Spleen (tissue), 11 donors: Measurements from ENCODE around the gene TRIM66. TPM values are rescaled to one million over a fixed set of nuclear protein-coding genes. Genes with fewer than 3 reads are reported as not detected.

Experiments
- DNase-seq: peaks from one replicate; pipeline ENCODE4 v3.0.0-alpha.2; 2020
- H3K27ac ChIP-seq, 8 donors: fragments of 200-600 bp; sonication (generic) in 7 of 8; 1 replicate in 4 of 8; 2 replicates in 4 of 8; pipeline versions ENCODE4 v1.5.0 to v1.8.0; 2016 to 2021; ENCODE audit warnings: inconsistent platforms in 4 of 8, mild to moderate bottlenecking in 4 of 8, moderate library complexity in 1 of 8
- H3K27me3 ChIP-seq, 7 donors: fragments of 200-600 bp; sonication (generic) in 6 of 7; replicated peaks in 1 of 7; 1 replicate in 4 of 7; 2 replicates in 3 of 7; pipeline versions ENCODE4 v1.5.0 to v1.8.0; 2016 to 2021; ENCODE audit warnings: inconsistent platforms in 3 of 7, mild to moderate bottlenecking in 1 of 7
- H3K36me3 ChIP-seq, 6 donors: fragments of 200-600 bp; sonication (generic) in 5 of 6; 1 replicate in 4 of 6; 2 replicates in 2 of 6; pipeline versions ENCODE4 v1.5.0 to v1.8.0; 2016 to 2021; ENCODE audit warnings: inconsistent platforms in 2 of 6
- H3K4me1 ChIP-seq, 6 donors: fragments of 200-600 bp; sonication (generic) in 5 of 6; 1 replicate in 3 of 6; 2 replicates in 3 of 6; pipeline versions ENCODE4 v1.5.0 to v1.8.0; 2016 to 2021; ENCODE audit warnings: inconsistent platforms in 3 of 6
- H3K4me3 ChIP-seq, 8 donors: fragments of 200-600 bp; sonication (generic) in 7 of 8; 1 replicate in 4 of 8; 2 replicates in 4 of 8; pipeline versions ENCODE4 v1.5.0 to v1.8.0; 2016 to 2021; ENCODE audit warnings: inconsistent platforms in 4 of 8, mild to moderate bottlenecking in 4 of 8, moderate library complexity in 2 of 8
- H3K9me3 ChIP-seq, 8 donors: fragments of 200-600 bp; sonication (generic) in 7 of 8; 1 replicate in 4 of 8; 2 replicates in 4 of 8; pipeline versions ENCODE4 v1.5.0 to v1.8.0; 2016 to 2021; ENCODE audit warnings: inconsistent platforms in 4 of 8
- CTCF ChIP-seq, 11 experiments: fragments of 200-600 bp in 7 of 11; fragments of 450-650 bp in 4 of 11; sonication (generic) in 4 of 11; IDR thresholded peaks in 8 of 11; conservative IDR thresholded peaks in 3 of 11; 1 replicate in 7 of 11; 2 replicates in 4 of 11; pipeline versions ENCODE4 v1.4.0 to v1.8.0; 2016 to 2021; ENCODE audit warnings: antibody characterized with exemption in 11 of 11, inconsistent platforms in 4 of 11, mild to moderate bottlenecking in 1 of 11
- POLR2A ChIP-seq, 3 donors: fragments of 450-650 bp; IDR thresholded peaks; one replicate each; pipeline ENCODE4 v1.5.1; 2017; ENCODE audit warnings: antibody characterized with exemption in 3 of 3, mild to moderate bottlenecking in 1 of 3
- POLR2AphosphoS5 ChIP-seq, 3 donors: sonication (generic); formaldehyde crosslinking; IDR thresholded peaks; one replicate each; pipeline ENCODE4 v1.5.1; 2017; ENCODE audit warnings: antibody characterized with exemption in 3 of 3
- WGBS, 5 donors: extraction: QIAGEN DNeasy Blood & Tissue Kit in 3 of 5; methylation state at CpG; one replicate each; pipeline versions ENCODE4 v1.1.5 to v1.1.7; 2013 to 2018; 5-methylcytosine and 5-hydroxymethylcytosine counted together
- intact Hi-C: fragments of 100-400 bp; cut with DNase I; formaldehyde crosslinking; loops from one replicate; pipeline ENCODE4 v1.15.0; 2023; ENCODE audit warnings: low total_unique reads
- polyA plus RNA-seq, 3 donors: library from polyadenylated mRNA; stranded (reverse); fragments of 200-250 nt; gene quantifications; one replicate each; pipeline ENCODE4 v1.2.1, GENCODE V29; 2013
- total RNA-seq, 7 donors: library from RNA; depleted of rRNA in 3 of 7; stranded (reverse); fragments of >200 nt in 3 of 7; fragmentation: NEBNext Ultra II Directional in 4 of 7; extraction: Animal tissue kit (Norgen Biotek cat#: 25700) in 4 of 7; gene quantifications; one replicate each; pipeline versions ENCODE4 v1.1.0 to v1.2.1, GENCODE V29; 2016 to 2021
- donor health status: healthy with polysubstance abuse.
- donor health status: DM: no; HTN: no; CAD: no; lungs with moderate emphysema.
- donor health status: DM: no; HTN: no; CAD: no.
- donor health status: Bipolar disorder and iron deficiency.
- donor health status: healthy.
- donor health status: DM: no; HTN: no; CAD: no.
- donor health status: DM: yes; HTN: yes; CAD: no.

Gene TRIM66
- total and polyA plus RNA-seq, 10 donors = 0.86 to 22.8 (median 10.3) TPM

DNA sequence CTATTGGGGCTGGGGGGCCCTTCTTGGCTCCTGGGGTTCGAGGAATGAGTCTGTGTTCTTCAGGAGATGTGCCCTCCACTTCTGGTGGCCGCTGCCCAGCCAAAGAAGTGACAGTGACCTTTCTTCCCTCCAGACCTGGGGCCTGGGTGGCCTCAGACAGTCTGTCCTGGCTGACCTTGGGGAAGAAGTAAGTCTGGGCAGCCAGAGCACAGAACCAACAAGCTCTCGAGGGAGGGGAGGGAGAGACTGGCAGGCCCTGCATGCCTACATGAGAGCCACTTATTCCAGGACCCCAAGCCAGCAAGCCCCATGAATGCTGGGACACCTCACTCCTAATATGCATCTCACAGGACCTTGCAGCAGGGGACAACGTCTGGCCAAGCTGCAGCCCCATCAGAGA is 61.3 kb downstream of the TRIM66 start:
- no peak overlapping the region for H3K27ac ChIP-seq
- peaks cover 0 to 94% (median 52%) of the 10 kb centered on the region in 6 donors for H3K36me3 ChIP-seq
- H3K9me3 ChIP-seq = no peaks in the 10 kb centered on the region
- no peak for DNase-seq
- no peaks in the 10 kb centered on the region for H3K4me1 ChIP-seq
- intact Hi-C loops = no loop called here
- H3K4me3 ChIP-seq = no peak overlapping the region
- H3K27me3 ChIP-seq = no peaks in the 10 kb centered on the region
- TF ChIP-seq CTCF (IDR thresholded peaks at IDR 0.05 in 8 of 11, conservative IDR thresholded peaks at IDR 0.05 in 3 of 11) (no peak), POLR2A (IDR thresholded peaks at IDR 0.05) (no peak), POLR2AphosphoS5 (IDR thresholded peaks at IDR 0.05) (no peak)
- WGBS, 5 donors = 67 to 93% (median 85%) methylated on average over 2 to 4 of the region's 4 CpGs

DNA sequence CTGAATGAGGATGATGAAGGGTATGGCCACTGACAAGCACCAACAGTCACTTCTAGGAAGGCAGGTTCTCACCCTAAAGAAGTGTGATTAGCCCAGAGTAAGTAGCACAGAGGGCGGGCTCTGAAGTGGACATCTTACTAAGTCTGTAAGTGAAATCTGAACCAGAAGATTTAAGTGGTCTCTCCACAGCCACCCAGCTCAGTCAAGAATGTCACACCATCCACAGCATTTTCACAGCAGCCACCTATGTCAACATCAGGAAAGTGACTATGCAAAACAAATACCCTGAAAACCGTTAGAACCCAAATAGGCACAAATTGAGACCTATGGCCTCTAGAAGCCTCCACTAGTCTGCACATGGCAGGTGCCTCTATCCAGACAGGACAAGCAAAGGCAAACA is 65.4 kb downstream of the TRIM66 start:
- H3K27me3 ChIP-seq = no peaks in the 10 kb centered on the region
- peaks cover 0 to 11% (median 6%) of the 10 kb centered on the region in 6 donors for H3K4me1 ChIP-seq
- H3K36me3 ChIP-seq = peaks cover 0 to 78% (median 32%) of the 10 kb centered on the region in 6 donors
- H3K27ac ChIP-seq = no peak overlapping the region
- intact Hi-C loops = no loop called here
- TF ChIP-seq POLR2AphosphoS5 (IDR thresholded peaks at IDR 0.05) (no peak), CTCF (IDR thresholded peaks at IDR 0.05 in 8 of 11, conservative IDR thresholded peaks at IDR 0.05 in 3 of 11) (no peak), POLR2A (IDR thresholded peaks at IDR 0.05) (no peak)
- no peaks in the 10 kb centered on the region for H3K9me3 ChIP-seq
- H3K4me3 ChIP-seq = no peak overlapping the region
- DNase-seq = no peak
- 67 to 87% (median 75%) methylated on average over 2 of the region's 2 CpGs for WGBS, 5 donors

- intact Hi-C loops = no loop called here
- no peak for DNase-seq
- WGBS, 5 donors = 89 to 96% (median 94%) methylated on average over 4 of the region's 4 CpGs
These were observed 67.0 kb downstream of the TRIM66 start for GRCh38 chr11:8615291-8616032.

More at GRCh38 chr11:8615291-8616032, 67.0 kb downstream of the TRIM66 start:
- Histone ChIP-seq H3K27me3 (no peaks in the 10 kb centered on the region), H3K4me1 (peaks cover 0 to 14% (median 6%) of the 10 kb centered on the region in 6 donors), H3K36me3 (peaks cover 0 to 62% (median 18%) of the 10 kb centered on the region in 6 donors), H3K9me3 (no peaks in the 10 kb centered on the region), H3K4me3 (no peak overlapping the region), H3K27ac (no peak overlapping the region)
- TF ChIP-seq POLR2AphosphoS5 (IDR thresholded peaks at IDR 0.05) (no peak), CTCF (IDR thresholded peaks at IDR 0.05 in 8 of 11, conservative IDR thresholded peaks at IDR 0.05 in 3 of 11) (no peak), POLR2A (IDR thresholded peaks at IDR 0.05) (no peak)
